GM19463 (cell line): ENCODE data around the gene CNPY3.
A peak's percentile ranks its signal among the peaks of the same experiment; 100 is the strongest.

Experiments used
- ATAC-seq: cut with Tn5 transposase; IDR thresholded peaks from one replicate; pipeline ENCODE4 v1.9.1; 2021; ENCODE audit warnings: mild to moderate bottlenecking, moderate library complexity; ENCODE audit not compliant: unreplicated experiment

The CNPY3 gene

DNA sequence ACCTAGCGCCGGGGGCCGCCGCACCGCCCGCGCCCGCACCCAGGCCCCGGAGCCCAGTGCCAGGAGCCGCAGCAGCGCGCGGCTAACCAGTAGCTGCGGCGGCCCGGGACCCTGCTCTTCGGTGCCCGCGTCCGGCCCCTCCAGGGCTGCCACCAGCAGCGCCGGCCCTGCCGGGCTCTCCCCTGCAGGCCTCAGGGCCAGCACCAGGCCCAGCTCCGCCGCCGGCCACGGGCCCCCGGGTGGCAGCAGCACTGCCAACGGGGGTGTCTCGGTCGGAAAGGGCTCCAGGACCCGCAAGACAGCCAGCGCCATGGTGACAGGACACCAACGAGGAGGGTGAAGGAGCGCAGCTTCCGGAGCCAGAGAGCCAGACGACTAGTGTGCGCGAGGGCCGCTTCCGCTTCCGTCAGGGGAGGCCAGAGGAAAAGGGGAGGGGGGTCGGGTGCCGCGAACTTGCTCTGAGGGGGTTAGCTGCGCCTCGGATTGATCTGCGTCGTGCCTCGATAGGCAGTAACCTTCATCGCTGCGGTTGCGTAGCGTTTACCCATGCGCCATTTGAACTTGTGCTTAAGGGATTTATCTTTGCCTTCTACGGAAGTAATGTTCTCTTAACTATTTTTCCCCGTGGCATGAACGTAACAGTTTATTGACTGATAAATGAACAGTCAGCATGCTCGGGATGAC lies 49.7 kb downstream of the CNPY3 start, which contains the start of gene PEX6:
PEX6 (minus strand) TSS at position 343 of the 684 bp plus-strand sequence; CDS start at position 312, 31 bp downstream.
- peak; percentile 98 for ATAC-seq

DNA sequence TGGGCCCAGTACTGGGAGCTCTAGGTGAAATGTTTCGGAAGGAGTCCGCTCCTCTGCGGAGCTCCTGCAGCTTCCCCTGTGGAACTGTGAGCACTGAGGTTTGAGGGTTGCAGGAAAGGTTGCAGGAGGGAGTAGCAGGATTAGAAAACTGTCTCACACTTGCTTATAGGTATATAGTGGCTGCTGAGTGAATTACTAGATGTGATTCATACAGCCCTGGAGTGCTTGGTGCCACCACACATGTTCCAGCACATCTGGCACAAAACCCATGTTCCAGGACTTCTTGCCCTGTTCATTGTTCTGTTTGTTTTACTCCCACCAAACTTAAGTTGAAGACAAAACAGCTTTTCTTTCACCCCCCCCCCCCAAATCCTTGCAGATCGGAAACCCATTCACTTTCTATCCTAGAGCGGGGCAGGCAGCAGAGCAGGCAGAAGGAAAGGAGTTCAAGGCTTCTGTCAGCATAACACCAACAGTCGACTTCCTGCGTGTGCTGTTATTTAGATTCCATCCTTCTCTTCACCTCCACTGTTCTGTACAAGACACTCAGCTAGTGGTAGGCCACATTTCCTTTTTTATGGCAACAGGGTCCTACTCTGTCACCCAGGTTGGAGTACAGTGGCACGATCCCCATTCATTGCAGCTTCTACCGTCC lies 50.4 kb downstream of the CNPY3 start:
- ATAC-seq = no peak

DNA sequence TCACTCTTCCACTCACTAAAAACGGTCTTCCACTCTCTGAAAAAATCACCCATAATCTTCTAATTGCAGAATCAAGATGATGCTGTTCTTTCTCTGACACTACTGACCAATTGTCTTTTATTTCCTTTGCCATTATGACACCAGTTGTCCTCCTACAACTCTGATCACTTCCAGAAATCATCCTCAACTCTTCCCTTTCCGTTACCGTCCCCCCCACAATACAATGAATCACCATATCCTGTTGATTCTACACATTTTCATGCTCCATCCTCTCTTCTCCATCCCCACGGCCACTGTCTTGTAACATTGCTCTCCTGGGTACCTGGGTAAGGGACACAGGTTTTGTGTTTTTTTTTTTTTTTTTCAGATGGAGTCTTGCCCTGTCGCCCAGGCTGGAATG lies 52.6 kb downstream of the CNPY3 start:
- no peak for ATAC-seq

DNA sequence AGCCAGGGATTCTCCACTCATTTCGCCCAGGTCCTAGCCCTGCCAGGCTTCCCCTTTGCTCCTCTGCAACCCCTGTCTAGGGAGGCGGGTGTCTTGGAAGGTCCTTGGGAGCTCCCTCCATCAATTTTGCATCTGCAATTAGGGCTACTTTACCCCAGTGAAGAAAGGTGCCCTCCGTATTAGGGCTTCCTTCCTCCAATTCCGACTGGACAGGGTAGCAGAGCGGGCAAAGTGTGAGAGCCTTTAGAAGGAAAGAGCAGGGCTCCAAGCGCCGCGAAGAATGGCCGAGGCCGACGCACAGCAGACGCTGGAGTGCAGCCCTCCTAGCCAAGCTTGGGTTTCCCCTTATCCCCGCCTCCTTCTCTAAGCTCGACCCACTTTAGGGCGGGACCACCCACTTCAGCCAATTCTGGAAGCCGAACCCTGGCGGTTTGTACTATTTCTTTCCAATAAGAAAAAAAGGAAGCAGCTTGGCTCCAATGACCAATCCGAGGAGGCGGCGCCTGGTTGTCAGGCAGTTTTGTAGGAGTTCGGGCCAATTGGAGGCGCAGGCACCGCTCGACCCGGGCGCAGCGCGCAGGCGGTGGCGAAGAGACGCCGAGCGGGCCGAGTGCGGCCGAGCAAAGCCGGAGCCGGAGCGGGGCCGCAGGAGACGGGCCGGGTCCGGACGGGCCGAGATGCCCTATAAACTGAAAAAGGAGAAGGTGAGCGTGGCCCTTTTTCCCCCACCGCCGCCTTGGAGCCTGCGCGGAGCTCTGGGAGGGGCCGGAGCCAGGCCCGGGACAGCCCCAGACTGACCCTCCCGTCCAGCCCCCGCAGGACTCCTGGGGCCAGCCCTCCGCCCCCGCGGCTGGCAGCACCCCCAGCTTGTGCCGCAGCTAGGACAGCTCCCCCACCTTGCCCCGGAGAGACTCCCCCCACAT lies 55.0 kb downstream of the CNPY3 start, which contains the start of gene PPP2R5D:
PPP2R5D (plus strand) TSS at position 570 of the 923 bp plus-strand sequence; CDS start at position 678, 108 bp downstream.
- ATAC-seq = peak; percentile 91

DNA sequence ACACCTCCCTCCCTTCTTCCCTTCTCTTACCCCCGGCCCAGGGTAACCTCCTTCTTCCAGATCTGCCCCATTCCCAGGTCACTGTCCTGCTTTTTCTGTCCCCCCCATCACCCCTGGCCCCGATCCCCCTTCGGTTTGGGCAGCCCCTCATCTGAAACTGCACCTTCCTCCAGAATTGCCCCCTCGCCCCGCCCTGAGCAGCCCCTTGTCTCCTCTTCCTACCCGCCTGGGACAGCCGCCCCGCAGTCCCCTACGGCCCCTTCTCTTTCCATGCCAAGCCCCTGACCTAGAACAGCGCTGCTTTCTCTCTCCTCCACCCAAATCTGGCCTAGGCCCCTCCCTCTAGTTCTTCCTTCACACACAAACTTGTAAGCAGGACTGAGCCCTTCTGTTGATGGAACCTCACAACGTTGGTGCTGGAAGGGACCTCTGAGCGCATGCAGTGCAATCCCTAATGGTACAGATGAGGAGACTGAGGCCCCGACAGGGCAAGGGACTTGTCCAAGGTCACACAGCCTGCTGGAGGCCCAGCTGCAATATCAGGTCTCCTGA lies 55.7 kb downstream of the CNPY3 start:
- ATAC-seq = no peak

DNA sequence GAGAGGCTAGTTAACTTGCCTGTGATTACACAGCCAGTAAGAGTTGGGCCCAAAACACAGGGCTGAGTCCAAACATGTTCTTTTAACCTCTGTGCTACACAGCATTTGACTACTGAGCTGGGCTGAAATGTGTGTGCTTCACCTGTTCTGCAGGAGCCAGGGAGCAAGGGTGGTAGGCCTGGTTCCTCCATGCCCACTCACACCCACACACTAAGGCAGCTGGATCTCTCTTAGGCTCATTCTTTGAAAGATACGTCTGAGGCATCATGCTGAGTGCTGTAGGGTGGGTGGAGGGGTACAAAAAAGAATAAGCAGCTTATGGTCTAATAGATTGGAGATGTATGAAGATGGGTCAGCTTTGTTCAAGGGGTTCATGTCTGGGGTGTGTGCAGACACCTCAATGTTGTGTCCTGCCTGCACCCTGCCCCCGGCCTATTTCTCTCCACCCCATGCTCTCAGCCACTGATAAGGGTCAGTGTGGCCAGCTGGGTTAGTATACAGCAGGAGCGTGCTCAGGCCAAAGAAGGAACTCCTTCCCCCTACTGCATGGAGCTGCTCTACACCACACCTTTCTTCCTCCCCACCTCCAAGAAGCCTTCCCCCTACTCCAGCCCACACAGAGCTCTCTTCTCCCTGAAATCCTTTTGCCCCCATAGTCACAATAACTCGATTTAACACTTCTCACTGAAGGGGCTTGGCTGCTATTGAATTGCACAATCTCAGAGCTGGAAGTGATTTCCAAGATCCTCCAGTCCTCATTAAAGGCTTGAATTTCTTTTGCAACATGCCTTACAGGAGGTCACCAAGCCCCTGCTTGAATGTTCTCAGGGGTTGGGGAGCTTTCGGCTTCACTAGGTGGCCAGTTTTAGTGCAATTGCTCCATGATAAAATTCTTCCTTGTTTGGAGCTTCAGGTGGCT lies 58.5 kb downstream of the CNPY3 start:
- no peak for ATAC-seq

DNA sequence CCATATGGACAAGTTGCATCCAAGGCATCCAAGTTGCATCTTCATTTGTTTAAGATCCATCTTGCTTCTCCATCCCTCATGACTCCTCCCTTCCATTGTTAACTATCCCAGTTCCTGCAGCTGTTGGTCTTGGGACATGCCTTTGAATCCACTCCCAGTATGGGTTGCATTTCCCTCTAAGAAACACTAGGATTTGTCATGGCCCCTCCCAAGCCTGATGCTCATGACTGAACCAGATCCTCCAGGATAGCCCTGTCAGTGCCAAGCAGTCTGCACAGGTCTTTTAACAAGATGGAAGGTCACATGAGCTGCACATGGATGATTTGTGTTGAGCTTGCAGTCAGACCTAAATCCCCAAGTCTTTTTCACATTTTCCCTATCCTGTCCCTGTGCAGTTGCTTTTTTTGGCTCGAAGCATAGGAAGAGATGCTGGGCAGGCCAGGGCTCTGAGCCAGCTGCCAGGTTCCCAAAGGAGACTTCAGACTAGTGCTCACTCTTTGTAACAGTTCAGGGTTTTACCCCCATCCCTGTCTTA lies 59.3 kb downstream of the CNPY3 start:
- ATAC-seq = no peak
